Inferior parietal cortex (tissue), 1 donor: ENCODE measurements around the gene CAMKMT.
"Not testable (repeated sequence)": the region's sequence is repeated elsewhere in the genome, so short reads cannot be mapped to it uniquely, and the experiment has no call there.

Experiments used
- DNase-seq: peaks from one replicate; pipeline ENCODE4 v3.0.0-alpha.2; 2016; ENCODE audit errors: extremely low spot score

Gene CAMKMT

DNA sequence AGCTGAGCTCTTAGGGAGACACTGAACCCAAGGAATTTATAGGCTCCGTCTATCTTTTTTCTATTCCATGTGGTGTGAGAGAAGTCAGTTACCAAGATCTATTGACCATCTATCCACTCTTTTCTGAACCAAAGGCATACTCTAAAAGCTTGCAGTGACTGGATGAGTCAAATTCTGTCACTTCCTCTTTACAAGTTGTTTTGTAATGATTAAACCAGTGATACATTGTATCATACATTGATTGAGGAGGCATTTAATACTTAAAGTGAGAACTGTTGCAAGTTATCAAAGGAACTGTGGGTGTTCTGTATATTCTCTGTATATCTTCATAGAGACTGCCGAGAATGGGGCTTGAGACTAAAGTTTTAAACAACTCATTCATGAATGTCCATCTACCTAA is 188.8 kb downstream of the CAMKMT start:
- no peak for DNase-seq

DNA sequence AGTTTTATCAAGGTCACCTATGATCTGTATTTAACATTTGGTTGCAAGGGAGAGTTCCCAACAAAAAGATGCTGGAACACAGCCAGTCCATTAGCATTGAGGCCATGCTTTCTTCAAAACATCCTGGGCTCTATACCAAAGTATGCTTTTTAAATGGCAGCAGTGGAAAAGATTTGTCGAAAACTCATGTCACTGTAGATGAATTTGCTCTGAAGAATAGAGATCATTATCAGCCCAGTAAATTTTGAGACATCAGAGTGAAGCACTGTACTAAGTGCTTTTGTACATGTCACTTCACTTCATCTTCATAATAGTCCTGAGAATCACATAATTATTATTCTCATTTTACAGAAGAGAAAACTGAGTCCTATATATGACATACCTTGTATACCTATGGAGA is 189.8 kb downstream of the CAMKMT start:
- DNase-seq: no peak

DNA sequence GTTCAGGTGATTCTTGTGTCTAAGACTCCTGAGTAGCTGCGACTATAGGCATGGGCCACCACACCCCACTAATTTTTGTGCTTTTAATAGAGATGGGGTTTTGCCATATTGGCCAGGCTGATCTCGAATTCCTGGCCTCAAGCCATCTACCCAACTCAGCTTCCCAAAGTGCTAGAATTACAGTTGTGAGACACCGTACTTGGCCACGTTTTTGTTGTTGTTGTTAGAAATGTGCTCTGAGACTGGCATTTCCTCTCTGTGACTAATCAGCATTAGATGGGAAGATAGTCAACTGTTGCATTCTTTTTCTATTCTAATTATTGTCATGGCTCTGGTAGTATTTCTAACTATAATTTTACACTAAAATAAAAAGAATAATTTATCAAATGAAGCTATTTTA is 191.7 kb downstream of the CAMKMT start:
- DNase-seq: no peak

DNA sequence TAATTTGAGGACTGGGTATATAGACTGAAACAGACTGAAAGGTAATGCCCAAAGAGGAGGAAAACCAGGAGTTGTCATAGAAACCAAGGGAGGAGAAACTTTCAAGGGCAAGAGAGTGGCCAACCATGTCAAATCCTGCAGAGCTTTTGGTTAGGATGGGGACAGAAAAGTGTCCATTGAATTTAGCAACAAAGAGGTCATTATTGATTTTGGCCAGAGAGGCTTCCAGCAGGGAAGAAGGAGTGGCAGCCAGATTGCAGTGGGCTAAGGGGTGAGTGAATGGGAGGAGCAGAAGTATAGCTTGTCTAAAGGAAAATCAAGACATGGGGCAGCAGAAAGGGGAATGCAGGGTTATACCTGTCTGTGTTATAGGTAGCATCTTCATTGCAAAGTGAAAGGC is 194.0 kb downstream of the CAMKMT start:
- DNase-seq: no peak

DNA sequence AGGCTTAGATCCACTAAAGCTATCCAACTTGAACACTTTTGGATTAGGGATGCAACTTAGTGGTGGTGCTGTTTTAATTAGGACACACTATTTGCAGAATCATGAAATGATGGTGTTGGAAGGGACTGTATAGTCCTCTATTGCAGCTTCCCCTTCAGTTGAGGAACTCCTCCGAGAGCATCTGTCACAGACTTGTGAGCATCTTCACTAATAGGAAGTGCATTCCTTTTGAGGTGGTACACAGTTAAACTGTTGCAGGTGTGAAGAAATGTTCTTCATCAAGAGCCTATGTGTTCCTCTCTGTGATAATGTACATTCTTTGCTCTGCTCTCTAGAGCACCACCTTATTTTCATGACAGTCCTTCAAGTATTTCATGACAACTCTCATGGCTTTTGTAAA is 197.4 kb downstream of the CAMKMT start:
- DNase-seq: no peak

DNA sequence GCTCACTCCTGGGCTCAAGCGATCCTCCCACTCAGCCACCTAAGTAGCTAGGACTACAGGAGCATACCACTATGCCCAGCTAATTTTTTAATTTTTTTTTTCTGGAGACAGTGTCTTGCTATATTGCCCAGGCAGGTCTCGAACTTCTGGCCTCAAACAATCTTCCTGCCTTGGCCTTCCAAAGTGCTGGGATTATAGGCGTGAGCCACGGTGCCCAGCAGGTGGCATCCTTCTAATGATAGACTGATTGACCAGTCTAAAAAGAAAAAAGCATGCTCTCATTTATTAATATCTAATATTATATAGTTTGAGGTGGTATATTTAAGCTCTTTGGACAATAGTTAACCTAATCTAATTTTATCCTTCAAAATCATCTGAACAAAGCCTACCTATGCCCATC is 198.6 kb downstream of the CAMKMT start:
- DNase-seq: no peak

DNA sequence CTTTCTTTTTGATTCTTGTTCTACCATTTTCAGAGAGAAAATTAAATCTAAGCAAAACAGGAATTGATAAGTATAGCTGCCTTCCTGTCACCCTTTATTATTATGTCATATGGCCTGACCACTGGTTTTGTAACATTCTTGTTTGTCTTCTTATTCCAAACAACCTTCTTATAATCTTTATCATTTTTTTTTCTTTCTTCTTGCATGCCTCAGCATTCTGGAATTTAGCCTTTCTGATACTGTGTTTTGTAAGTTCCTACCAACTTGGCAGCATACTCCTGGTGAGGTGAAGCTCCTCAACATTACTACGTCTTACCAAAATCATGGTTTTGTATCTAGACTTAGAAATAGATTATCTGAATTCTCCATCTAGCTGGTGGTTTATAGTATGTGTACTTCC is 199.2 kb downstream of the CAMKMT start:
- no peak for DNase-seq

DNA sequence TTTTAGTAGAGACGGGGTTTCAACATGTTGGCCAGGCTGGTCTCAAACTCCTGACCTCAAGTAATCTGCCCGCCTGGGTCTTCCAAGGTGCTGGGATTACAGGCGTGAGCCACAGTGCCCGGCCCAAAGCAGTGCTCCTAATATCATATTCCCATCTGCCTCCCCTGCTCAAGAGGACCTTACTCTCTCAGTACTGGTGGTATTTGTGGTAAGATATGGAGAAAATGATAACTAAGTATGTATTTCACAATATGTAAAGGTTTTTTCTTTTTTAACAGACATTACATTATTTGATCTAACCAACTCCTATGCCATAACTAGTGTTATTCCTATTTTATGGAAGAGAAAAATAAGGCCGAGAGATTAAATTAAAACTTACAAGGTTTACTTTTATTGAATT is 201.0 kb downstream of the CAMKMT start:
- no peak for DNase-seq

DNA sequence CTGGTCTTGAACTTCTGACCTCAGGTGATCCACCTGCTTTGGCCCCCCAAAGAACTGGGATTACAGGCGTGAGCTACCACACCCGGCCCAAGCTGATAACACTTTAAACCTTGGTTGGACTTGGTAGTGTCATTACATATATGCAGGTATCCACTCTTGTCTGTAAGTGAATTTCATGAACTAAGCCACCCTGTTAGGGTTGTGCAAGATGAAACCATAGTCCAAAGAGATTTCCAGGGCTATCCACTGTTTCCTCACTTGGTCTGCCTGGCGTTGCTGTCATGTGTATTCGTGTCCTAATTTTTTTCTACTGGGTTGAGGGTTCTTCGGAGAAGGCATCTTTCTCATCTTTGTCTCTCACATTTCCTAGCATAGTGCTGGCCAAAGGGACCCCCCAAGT is 203.0 kb downstream of the CAMKMT start:
- no peak for DNase-seq

DNA sequence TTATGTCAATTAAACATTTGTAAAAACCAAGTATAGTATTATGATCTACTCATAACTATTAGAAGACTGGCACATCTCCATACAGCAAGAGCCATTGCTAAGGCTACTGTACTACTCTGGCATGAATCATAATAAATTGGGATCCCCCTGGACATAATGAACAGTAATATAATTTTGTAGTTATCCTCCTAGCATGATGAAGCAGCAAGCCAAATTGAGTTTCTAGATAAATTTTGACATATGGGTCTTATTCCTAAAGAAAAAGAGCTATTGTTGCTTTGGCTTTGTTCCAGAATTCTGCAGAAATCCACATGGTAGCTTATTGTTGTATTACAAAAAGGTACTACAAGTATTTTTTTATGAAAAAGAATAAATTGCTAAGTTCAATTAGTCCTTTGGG is 204.3 kb downstream of the CAMKMT start:
- no peak for DNase-seq

DNA sequence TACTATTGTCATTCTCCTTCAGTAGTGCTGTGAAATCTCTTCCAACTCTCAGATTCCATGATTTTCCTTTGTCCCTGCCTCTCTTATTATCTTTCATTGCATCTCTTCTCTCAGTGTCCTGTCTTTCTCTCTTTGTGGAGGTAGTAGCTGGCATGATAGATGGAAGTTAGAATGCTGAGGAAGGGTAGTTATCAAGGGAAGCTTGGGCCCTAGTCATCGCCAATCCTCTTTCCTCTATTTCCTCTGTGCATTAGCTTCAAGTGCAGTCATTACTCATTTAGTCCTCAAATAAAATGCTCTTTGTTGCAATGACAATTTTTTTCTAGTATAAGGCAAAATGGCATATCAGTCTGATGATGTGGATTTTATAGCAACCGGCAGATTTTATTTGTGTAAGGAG is 207.7 kb downstream of the CAMKMT start:
- no peak for DNase-seq

DNA sequence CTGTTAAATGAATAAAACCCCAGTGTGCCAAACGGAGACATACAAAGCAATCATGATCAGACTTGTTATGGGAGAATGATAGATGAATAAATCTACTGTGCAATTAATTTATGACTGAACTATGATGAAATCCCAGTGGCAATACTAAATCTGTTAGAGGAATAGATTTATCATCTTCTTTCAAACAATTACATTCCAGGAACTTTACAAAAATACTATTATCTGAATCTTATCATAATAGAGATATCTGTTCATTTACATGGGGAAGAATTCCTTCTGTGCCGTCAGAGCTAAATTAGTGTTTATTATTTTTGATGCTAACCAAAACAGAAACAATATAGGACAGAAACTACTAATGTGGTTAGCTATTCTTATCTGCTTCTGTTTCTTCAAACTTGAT is 208.5 kb downstream of the CAMKMT start:
- no peak for DNase-seq

DNA sequence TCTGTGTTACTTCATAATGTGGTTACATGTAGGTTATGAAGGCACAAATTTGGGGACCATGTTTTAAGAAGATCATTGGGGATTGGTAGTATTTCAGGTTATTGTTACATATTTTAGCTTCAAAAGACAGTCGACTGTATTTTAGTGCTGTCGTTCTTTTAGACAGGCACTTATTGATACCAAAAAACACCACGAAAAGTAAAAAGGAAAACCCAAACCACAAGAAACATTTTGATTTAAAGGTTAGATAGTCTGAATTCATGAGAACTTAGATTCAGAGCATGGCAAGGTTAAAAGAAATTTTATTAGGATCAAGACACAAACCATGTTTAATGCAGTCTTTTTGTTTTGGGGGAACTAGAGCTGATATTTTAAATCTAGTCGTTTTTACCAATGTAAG is 209.0 kb downstream of the CAMKMT start:
- no peak for DNase-seq

DNA sequence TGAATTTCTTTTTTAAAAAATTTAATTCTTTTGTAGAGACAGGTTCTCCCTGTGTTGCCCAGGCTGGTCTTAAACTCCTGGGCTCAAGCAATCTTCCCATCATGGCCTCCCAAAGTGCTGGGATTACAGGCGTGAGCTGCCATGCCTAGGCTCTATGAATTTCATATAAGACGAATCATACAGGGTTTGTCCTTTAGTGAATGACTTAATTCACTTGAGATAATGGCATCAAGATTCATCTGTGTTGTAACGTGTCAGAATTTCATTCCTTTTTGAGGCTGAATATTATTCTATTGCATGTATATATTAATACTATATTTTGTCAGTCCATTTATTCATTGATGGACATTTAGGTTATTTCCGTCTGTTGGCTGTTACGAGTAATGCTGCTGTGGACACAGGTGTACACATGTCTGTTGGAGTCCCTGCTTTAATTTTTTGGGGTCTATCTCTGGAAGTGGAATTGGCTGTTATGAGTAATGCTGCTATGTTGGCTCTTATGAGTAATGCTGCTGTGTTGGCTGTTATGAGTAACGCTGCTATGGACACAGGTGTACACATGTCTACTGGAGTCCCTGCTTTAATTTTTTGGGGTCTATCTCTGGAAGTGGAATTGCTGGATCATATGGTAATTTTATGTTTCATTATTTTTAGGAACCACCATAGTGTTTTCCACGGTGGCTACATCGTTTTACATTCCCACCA is 210.6 kb downstream of the CAMKMT start:
- no peak for DNase-seq

DNA sequence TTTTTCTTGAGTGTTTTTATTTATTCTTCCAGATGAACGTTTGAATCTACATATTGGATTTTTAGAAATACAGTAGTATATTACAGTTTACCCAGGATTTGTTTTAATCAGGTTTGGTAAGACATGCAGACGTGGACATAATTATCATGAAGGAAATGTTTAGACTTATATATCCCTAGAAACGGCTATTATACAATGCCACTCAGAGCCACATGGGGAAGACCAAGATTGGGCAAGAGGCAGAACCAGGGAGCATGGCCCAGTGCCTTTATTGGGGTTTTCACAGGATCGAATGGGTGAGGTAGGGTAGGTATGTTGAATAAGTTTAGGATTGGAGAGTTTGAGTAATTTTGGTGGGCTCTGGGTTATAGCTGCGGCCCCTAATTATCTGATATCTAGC is 212.2 kb downstream of the CAMKMT start:
- DNase-seq: no peak

DNA sequence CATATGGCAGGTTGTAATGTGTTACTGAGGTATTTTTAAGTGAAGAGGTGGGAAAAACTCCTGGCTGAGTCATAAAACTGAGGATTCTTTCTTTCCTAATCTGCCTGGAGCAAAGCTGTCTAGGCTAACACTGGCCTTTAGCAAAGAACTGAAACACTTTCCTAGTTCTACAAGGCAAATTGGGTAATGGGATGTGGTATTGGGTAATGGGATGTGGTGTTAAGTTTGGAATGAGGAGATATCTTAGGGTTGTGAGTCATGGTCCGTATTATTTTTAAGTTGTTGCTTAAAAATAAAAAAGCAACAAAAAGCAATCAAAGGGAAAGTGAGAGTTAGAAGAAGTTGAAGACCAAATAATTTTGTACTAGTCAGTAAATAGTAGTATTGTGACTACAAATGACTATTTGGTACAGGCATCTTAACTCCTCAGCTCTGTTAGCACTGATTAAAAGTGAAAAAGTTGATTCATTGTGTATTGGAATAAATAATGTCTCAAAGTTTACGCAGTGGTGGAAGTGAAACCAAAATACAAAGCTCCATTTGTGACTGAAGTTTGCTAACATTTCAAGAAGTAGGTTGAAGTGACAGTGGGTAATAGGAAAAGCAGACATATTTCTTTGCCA is 216.8 kb downstream of the CAMKMT start:
- no peak for DNase-seq

DNA sequence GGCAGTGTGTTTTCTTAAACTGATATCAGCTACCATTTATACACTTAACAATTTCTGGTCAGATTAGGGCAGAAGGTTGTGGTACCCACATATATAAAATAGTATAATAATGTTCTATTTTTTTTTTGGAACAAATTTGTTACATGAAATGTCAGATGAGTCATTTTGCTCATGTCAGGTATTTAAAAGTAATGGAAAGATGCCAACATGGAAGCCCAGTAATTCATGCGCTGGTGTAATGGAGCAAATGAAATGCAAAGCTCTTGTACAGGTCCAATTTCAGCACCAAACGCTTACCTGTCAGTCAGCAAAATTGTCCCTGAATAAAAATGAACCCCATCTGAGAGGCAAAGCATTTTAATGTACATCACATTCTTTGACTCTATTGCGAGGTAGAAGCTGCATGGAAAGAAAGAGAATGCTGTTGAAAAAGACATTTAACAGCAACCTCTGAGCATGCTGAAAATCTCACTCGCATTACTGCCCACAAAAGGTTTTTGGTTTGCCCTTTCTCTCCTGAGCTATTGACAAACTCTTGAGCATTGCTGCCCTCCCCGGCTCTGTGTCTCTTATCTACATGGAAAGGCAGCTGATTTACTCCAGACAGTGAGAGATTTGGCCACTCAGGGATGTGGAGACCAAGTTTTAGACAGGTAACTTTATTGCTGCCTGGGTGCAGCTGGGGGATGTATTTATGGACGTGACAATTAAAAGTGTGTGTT is 217.5 kb downstream of the CAMKMT start:
- no peak for DNase-seq

DNA sequence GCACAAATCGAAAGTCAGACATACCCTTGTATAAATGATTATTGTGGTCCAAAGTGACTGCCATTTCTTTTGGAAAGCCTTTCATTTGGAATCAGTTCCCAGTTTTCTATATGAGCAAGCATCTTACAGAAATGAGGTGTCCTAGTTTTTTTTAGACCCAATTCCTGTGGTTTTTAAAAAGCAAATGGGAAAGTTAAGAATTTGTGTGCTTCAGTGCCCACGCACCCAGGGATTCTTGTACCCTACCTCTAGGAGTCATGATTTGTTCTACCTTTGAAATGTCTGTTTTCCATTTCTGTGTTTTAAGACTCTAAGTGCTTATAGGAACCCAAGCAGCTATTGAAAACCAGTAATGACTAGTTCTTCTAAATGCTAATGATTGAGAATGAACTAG is 218.1 kb downstream of the CAMKMT start:
- no peak for DNase-seq

DNA sequence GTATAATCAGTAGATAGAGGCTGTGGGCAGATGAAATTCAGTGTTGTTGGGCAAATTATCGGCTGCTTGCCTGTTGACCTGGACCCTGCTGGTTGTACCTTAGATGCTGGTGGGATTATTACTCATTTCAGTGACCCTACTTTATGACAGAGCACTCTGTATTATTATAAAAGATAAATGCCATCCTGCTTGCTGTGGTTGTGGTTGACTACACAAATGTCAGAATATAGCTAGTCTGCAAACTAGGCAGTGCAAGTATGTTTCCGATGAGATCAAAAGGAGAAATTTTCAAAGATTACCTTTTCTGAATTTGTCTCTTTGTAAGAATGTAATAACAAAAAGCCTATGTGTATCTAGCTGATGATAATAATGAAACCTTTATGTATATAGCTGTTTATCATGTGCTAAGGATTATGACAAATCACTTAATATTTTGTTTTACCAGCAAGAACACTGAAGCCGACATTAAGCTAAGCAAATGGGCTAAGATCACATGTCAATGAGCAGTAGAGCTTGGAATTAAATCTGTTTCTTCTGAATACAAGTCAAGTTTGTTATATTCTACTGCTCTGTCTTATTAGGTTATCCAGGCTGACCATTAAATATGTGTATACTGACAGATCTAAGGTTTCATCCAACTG is 219.2 kb downstream of the CAMKMT start:
- DNase-seq: no peak

DNA sequence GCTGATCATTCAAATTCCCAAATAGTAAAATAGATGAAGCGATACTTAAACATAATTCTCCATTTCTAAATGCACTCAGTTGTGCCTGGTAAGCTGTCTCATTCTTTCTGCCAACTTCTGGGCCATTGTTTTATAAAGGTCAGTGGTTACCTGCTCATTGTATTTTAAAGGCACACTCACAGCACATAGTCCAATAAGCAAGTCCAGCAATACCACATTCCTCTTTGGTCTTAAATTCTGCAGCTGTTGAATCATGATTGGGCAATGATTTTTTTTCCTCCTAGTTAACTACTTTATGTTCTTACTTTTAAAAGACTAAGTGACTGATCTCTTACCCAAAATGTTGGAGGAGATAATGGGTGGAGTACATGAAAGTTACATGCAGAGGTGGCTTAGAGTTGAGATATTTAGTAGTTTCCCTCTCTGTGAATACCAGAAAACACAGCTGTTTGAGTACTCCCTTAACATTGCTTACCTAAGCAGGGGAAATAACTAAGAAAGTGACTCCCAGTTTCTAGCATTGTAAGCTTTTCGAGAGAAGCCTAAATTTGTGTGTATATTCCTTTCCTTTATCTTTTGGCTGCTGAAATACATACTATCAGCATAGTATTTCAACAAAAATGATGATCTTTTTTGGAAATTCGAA is 220.7 kb downstream of the CAMKMT start:
- DNase-seq: no peak

DNA sequence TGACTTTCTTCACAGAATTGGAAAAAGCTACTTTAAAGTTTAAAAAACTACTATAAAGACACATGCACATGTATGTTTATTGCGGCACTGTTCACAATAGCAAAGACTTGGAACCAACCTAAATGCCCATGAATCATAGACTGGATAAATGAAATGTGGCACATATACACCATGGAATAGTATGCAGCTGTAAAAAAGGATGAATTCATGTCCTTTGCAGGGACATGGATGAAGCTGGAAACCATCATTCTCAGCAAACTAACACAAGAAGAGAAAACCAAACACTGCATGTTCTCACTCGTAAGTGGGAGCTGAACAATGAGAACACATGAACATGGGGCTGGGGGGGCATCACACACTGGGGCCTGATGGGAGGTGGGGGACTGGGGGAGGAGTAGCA is 233.9 kb downstream of the CAMKMT start:
- not testable (repeated sequence) for DNase-seq
